ENCODE measurements around the gene SOD1. TPM values are rescaled to one million over a fixed set of nuclear protein-coding genes. Genes with fewer than 3 reads are reported as not detected.
"Not testable (repeated sequence)": the region's sequence is repeated elsewhere in the genome, so short reads cannot be mapped to it uniquely, and the experiment has no call there.

The SOD1 gene
- total and polyA plus RNA-seq, 4 experiments from 2014 or later = 178 to 756 (median 397) TPM

DNA sequence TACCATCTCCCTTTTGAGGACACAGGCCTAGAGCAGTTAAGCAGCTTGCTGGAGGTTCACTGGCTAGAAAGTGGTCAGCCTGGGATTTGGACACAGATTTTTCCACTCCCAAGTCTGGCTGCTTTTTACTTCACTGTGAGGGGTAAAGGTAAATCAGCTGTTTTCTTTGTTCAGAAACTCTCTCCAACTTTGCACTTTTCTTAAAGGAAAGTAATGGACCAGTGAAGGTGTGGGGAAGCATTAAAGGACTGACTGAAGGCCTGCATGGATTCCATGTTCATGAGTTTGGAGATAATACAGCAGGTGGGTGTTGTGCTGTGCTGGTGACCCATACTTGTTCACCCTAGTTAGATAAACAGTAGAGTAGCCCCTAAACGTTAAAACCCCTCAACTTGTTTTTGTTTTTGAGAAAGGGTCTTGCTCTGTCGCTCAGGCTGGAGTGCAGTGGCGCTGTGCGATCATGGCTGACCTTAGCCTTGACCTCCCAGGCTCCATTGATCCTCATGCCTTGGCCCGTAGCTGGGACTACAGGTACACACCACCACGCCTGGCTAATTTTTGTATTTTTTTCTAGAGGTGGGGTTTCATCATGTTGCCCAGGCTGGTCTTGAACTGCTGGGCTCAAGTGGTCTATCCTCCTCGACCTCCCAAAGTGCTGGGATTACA, 4.2 kb downstream of the SOD1 start:
- peak overlapping the region in 6 of 7 donors; percentile 30 to 89 (median 80) for H3K27ac Mint-ChIP-seq
- peaks cover 29 to 74% of the 10 kb centered on the region in 2 donors for H3K36me3 Mint-ChIP-seq
- peaks cover 0 to 4% (median 0%) of the 10 kb centered on the region in 8 donors for H3K9me3 Mint-ChIP-seq
- H3K27me3 Mint-ChIP-seq = no peaks in the 10 kb centered on the region
- H3K4me3 Mint-ChIP-seq = peak overlapping the region in 4 of 8 donors; percentile 24 to 62 (median 56)
- H3K27ac ChIP-seq (ENCODE audit: low read depth, low read length) = no peak overlapping the region
- intact Hi-C loops (cut with micrococcal nuclease) = no loop called here
- H3K4me3 ChIP-seq (ENCODE audit: low read length in 2 of 2) = no peak overlapping the region
- H3K9me3 ChIP-seq (ENCODE audit: control insufficient read depth in 1 of 2, low read length in 2 of 2) = no peaks in the 10 kb centered on the region
- ChIA-PET POLR2A (ENCODE audit: partially characterized antibody) (interaction anchor here (0.6 kb wide), 2 partner anchors 467 to 493 kb away, joined by 3 read pairs; no protein-coding TSS in a partner anchor), CTCF (ENCODE audit: partially characterized antibody) (no interaction called here)
- H3K4me1 ChIP-seq (ENCODE audit: insufficient read depth, low read length) = peaks cover 86% of the 10 kb centered on the region
- no peak for DNase-seq
- H3K27me3 ChIP-seq (ENCODE audit: insufficient read depth, low read length) = no peaks in the 10 kb centered on the region
- H3K36me3 ChIP-seq (ENCODE audit: insufficient read depth, low read length) = peaks cover 20% of the 10 kb centered on the region
- H3K4me1 Mint-ChIP-seq = peaks cover 51 to 87% (median 74%) of the 10 kb centered on the region in 4 donors

- H3K27ac Mint-ChIP-seq = peak overlapping the region; percentile 43 to 86 (median 80)
- DNase-seq = peak in 2 of 5 donors; percentile 13 to 21
- Histone ChIP-seq H3K27ac (ENCODE audit: low read depth, low read length) (no peak overlapping the region), H3K36me3 (ENCODE audit: insufficient read depth, low read length) (peaks cover 24% of the 10 kb centered on the region), H3K4me1 (ENCODE audit: insufficient read depth, low read length) (peaks cover 83% of the 10 kb centered on the region), H3K9me3 (ENCODE audit: control insufficient read depth in 1 of 2, low read length in 2 of 2) (no peaks in the 10 kb centered on the region), H3K27me3 (ENCODE audit: insufficient read depth, low read length) (no peaks in the 10 kb centered on the region), H3K4me3 (ENCODE audit: low read length in 2 of 2) (no peak overlapping the region)
- intact Hi-C loops (cut with micrococcal nuclease) = no loop called here
- peak overlapping the region; percentile 51 to 88 (median 67) for H3K4me3 Mint-ChIP-seq
- no peaks in the 10 kb centered on the region for H3K9me3 Mint-ChIP-seq
- ChIA-PET POLR2A (ENCODE audit: partially characterized antibody) (no interaction called here), CTCF (ENCODE audit: partially characterized antibody) (interaction anchor here (1.2 kb wide), 1 partner anchor 9 kb away, joined by 3 read pairs; no protein-coding TSS in a partner anchor)
- H3K36me3 Mint-ChIP-seq = peaks cover 34 to 80% of the 10 kb centered on the region in 2 donors
- no peaks in the 10 kb centered on the region for H3K27me3 Mint-ChIP-seq
- H3K4me1 Mint-ChIP-seq = peaks cover 47 to 79% (median 66%) of the 10 kb centered on the region in 4 donors
Measured at GRCh38 chr21:31665397-31665796, 5.9 kb downstream of the SOD1 start.

- intact Hi-C loops (cut with micrococcal nuclease); POLR2A ChIA-PET (ENCODE audit: partially characterized antibody): not testable (repeated sequence)
Measured at GRCh38 chr21:31665869-31666268, 6.4 kb downstream of the SOD1 start.

DNA sequence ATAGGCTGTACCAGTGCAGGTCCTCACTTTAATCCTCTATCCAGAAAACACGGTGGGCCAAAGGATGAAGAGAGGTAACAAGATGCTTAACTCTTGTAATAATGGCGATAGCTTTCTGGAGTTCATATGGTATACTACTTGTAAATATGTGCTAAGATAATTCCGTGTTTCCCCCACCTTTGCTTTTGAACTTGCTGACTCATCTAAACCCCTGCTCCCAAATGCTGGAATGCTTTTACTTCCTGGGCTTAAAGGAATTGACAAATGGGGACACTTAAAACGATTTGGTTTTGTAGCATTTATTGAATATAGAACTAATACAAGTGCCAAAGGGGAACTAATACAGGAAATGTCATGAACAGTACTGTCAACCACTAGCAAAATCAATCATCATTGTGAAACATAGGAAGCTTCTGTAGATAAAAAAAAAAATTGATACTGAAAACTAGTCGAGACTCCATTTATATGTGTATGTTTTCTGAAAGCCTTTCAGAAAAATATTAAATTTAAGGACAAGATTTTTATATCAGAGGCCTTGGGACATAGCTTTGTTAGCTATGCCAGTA, 7.0 kb downstream of the SOD1 start:
- POLR2A ChIA-PET (ENCODE audit: partially characterized antibody) = no interaction called here
- peaks cover 45 to 68% (median 60%) of the 10 kb centered on the region in 4 donors for H3K4me1 Mint-ChIP-seq
- CTCF ChIA-PET (ENCODE audit: partially characterized antibody) = interaction anchor here (0.7 to 1.2 kb wide), 2 partner anchors 8 to 407 kb away, joined by 3 read pairs; no protein-coding TSS in a partner anchor
- Histone ChIP-seq H3K36me3 (ENCODE audit: insufficient read depth, low read length) (peaks cover 28% of the 10 kb centered on the region), H3K27me3 (ENCODE audit: insufficient read depth, low read length) (no peaks in the 10 kb centered on the region), H3K27ac (ENCODE audit: low read depth, low read length) (no peak overlapping the region), H3K4me3 (ENCODE audit: low read length in 2 of 2) (no peak overlapping the region), H3K4me1 (ENCODE audit: insufficient read depth, low read length) (peaks cover 74% of the 10 kb centered on the region), H3K9me3 (ENCODE audit: control insufficient read depth in 1 of 2, low read length in 2 of 2) (no peaks in the 10 kb centered on the region)
- intact Hi-C loops (cut with micrococcal nuclease) = no loop called here
- H3K9me3 Mint-ChIP-seq = no peaks in the 10 kb centered on the region
- H3K36me3 Mint-ChIP-seq = peaks cover 40 to 79% of the 10 kb centered on the region in 2 donors
- H3K4me3 Mint-ChIP-seq = peak overlapping the region in 7 of 8 donors; percentile 17 to 60 (median 25)
- DNase-seq = no peak
- H3K27ac Mint-ChIP-seq = peak overlapping the region; percentile 17 to 86 (median 45)
- H3K27me3 Mint-ChIP-seq = no peaks in the 10 kb centered on the region

More at GRCh38 chr21:31665869-31666268, 6.4 kb downstream of the SOD1 start:
- H3K4me3 ChIP-seq (ENCODE audit: low read length in 2 of 2); DNase-seq; H3K27me3 Mint-ChIP-seq; H3K9me3 ChIP-seq (ENCODE audit: control insufficient read depth in 1 of 2, low read length in 2 of 2); H3K9me3 Mint-ChIP-seq; H3K27me3 ChIP-seq (ENCODE audit: insufficient read depth, low read length); H3K27ac ChIP-seq (ENCODE audit: low read depth, low read length): not testable (repeated sequence)
- Histone ChIP-seq H3K4me1 (ENCODE audit: insufficient read depth, low read length) (peaks cover 80% of the 10 kb centered on the region), H3K36me3 (ENCODE audit: insufficient read depth, low read length) (peaks cover 28% of the 10 kb centered on the region)
- H3K36me3 Mint-ChIP-seq = peaks cover 37 to 78% of the 10 kb centered on the region in 2 donors
- CTCF ChIA-PET (ENCODE audit: partially characterized antibody) = interaction anchor here (0.7 to 1.2 kb wide), 2 partner anchors 9 to 407 kb away, joined by 3 read pairs; no protein-coding TSS in a partner anchor
- H3K4me3 Mint-ChIP-seq = peak overlapping the region in 4 of 8 donors; percentile 58 to 88 (median 73)
- peak overlapping the region in 6 of 7 donors; percentile 9 to 86 (median 78) for H3K27ac Mint-ChIP-seq
- H3K4me1 Mint-ChIP-seq = peaks cover 48 to 75% (median 64%) of the 10 kb centered on the region in 4 donors

DNA sequence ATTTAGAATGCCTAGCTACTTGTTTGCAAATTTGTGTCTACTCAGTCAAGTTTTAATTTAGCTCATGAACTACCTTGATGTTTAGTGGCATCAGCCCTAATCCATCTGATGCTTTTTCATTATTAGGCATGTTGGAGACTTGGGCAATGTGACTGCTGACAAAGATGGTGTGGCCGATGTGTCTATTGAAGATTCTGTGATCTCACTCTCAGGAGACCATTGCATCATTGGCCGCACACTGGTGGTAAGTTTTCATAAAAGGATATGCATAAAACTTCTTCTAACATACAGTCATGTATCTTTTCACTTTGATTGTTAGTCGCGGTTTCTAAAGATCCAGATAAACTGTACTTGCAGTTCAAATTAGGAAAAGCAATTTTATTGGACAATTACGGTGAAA, 7.6 kb downstream of the SOD1 start:
- ChIA-PET CTCF (ENCODE audit: partially characterized antibody) (no interaction called here), POLR2A (ENCODE audit: partially characterized antibody) (no interaction called here)
- H3K9me3 ChIP-seq (ENCODE audit: control insufficient read depth in 1 of 2, low read length in 2 of 2) = no peaks in the 10 kb centered on the region
- peak overlapping the region in 6 of 7 donors; percentile 17 to 70 (median 42) for H3K27ac Mint-ChIP-seq
- H3K36me3 Mint-ChIP-seq = peaks cover 43 to 75% of the 10 kb centered on the region in 2 donors
- H3K27ac ChIP-seq (ENCODE audit: low read depth, low read length) = no peak overlapping the region
- H3K27me3 Mint-ChIP-seq = no peaks in the 10 kb centered on the region
- peaks cover 68% of the 10 kb centered on the region for H3K4me1 ChIP-seq (ENCODE audit: insufficient read depth, low read length)
- H3K27me3 ChIP-seq (ENCODE audit: insufficient read depth, low read length) = no peaks in the 10 kb centered on the region
- H3K36me3 ChIP-seq (ENCODE audit: insufficient read depth, low read length) = peaks cover 23% of the 10 kb centered on the region
- H3K4me3 Mint-ChIP-seq = peak overlapping the region in 4 of 8 donors; percentile 1 to 50 (median 20)
- peaks cover 41 to 62% (median 55%) of the 10 kb centered on the region in 4 donors for H3K4me1 Mint-ChIP-seq
- no peak for DNase-seq
- H3K9me3 Mint-ChIP-seq = no peaks in the 10 kb centered on the region
- H3K4me3 ChIP-seq (ENCODE audit: low read length in 2 of 2) = no peak overlapping the region
- intact Hi-C loops (cut with micrococcal nuclease) = no loop called here

DNA sequence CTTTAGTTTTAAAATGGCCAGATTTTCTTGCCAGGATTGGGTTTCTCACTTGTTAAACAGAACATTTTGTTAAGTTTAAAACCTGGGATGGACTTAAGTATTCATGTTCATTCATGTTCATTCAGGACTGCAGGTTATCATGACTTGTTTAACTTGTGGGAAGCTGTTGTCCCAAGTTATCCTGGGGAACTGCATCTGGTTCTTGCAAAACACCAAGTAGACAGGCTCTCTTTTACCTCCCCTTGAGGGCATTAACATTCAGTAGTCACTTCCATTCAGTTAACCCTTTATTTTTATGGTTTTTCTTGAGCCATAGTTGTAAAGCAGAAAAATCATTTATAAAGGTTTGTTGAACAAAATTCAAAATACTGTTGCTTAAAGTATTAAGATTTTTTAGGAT, 8.1 kb downstream of the SOD1 start:
- Mint-ChIP-seq H3K4me3 (peak overlapping the region in 2 of 8 donors; percentile 10 to 44), H3K27me3 (no peaks in the 10 kb centered on the region), H3K27ac (peak overlapping the region in 6 of 7 donors; percentile 36 to 76 (median 68)), H3K36me3 (peaks cover 43 to 73% of the 10 kb centered on the region in 2 donors), H3K9me3 (no peaks in the 10 kb centered on the region), H3K4me1 (peaks cover 39 to 59% (median 51%) of the 10 kb centered on the region in 4 donors)
- CTCF ChIA-PET (ENCODE audit: partially characterized antibody) = no interaction called here
- H3K27me3 ChIP-seq (ENCODE audit: insufficient read depth, low read length) = no peaks in the 10 kb centered on the region
- no peak overlapping the region for H3K4me3 ChIP-seq (ENCODE audit: low read length in 2 of 2)
- H3K36me3 ChIP-seq (ENCODE audit: insufficient read depth, low read length) = peaks cover 22% of the 10 kb centered on the region
- intact Hi-C loops (cut with micrococcal nuclease) = no loop called here
- no peaks in the 10 kb centered on the region for H3K9me3 ChIP-seq (ENCODE audit: control insufficient read depth in 1 of 2, low read length in 2 of 2)
- H3K4me1 ChIP-seq (ENCODE audit: insufficient read depth, low read length) = peaks cover 62% of the 10 kb centered on the region
- no peak for DNase-seq
- no peak overlapping the region for H3K27ac ChIP-seq (ENCODE audit: low read depth, low read length)
- POLR2A ChIA-PET (ENCODE audit: partially characterized antibody) = no interaction called here
